ENCODE measurements around the gene MOCS1.

GRCh38 chr6:39859025-39859424 lies 75.2 kb downstream of the MOCS1 start:
- TF ChIP-seq POLR2AphosphoS5 (IDR thresholded peaks at IDR 0.05; ENCODE audit: low read depth, low read length) (no peak), SIN3A (IDR thresholded peaks at IDR 0.05; ENCODE audit: borderline replicate concordance, insufficient read depth, low read length) (no peak), FOXP2 (optimal IDR thresholded peaks at IDR 0.05; ENCODE audit: borderline replicate concordance, extremely low read depth, extremely low read length, insufficient read depth) (no peak), TAF1 (IDR thresholded peaks at IDR 0.05; ENCODE audit: borderline replicate concordance, insufficient read depth, low read length) (no peak)
